Tibial nerve (tissue), 3 donors: ENCODE data around the gene NOS1.

Experiments
- CTCF ChIP-seq, 5 experiments: fragments of 200-600 bp in 3 of 5; fragments of 450-650 bp in 2 of 5; sonication (generic) in 3 of 5; IDR thresholded peaks; one replicate each; pipeline ENCODE4 v1.5.1; 2016 to 2019; ENCODE audit warnings: antibody characterized with exemption in 5 of 5, mild to moderate bottlenecking in 3 of 5, moderate library complexity in 2 of 5
- POLR2A ChIP-seq, 2 donors: fragments of 450-650 bp; IDR thresholded peaks; one replicate each; pipeline ENCODE4 v1.6.1; 2017; ENCODE audit warnings: antibody characterized with exemption in 2 of 2, mild to moderate bottlenecking in 2 of 2, moderate library complexity in 2 of 2

- TF ChIP-seq CTCF (IDR thresholded peaks at IDR 0.05) (no peak), POLR2A (IDR thresholded peaks at IDR 0.05) (no peak)
Observed at GRCh38 chr12:117216686-117217085, 144.7 kb downstream of the NOS1 start.
